ENCODE results near the gene NOP9. TPM values are rescaled to one million over a fixed set of nuclear protein-coding genes. Genes with fewer than 3 reads are reported as not detected.

The NOP9 gene
- total RNA-seq, 4 donors from 2014 or later: 17.0 to 24.9 (median 20.4) TPM

DNA sequence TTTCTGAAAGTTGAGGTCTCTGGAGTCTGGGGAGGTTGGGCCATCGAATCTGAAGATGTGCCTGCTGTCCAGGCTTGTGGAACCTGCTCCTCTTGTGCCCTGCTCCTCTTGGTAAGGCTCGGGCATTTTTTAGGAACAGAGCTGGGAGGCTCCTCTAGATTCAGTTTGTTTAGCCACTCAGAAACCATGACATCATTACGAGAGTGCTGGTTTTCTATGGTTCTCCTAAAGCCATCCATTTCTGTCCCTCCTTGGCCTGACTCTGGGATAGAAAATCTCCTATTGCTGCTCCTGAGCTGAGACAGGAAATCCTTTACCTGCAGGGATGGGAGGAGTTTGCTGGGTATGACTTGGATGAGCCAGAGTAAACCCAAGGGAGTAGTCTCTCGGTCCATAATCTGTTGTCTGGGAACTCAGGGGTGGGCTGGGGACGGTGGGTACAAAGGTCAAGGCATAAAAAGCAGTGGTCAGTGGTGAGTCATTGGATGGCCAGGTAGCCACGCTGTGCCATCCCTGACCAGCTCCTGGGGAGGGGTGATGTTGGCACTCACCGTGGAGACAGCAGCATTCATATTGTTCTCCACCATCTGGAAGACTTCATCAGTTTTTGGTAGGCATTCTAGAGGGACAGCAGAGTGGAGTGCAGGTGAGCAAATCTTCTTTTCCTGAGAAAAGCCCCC is 37.6 kb downstream of the NOP9 start:
- 72 to 92% methylated on average over 7 of the region's 7 CpGs for WGBS, 2 donors
- Histone ChIP-seq H3K27ac (no peak overlapping the region), H3K36me3 (no peaks in the 10 kb centered on the region), H3K4me3 (no peak overlapping the region), H3K27me3 (peaks cover 0 to 83% of the 10 kb centered on the region in 2 donors), H3K4me1 (peaks cover 0 to 50% (median 29%) of the 10 kb centered on the region in 4 donors), H3K9me3 (no peaks in the 10 kb centered on the region)
- no peak for TF ChIP-seq POLR2A (IDR thresholded peaks at IDR 0.05)
- no peak for TF ChIP-seq EP300 (IDR thresholded peaks at IDR 0.05)
- no peak for DNase-seq (ENCODE audit: low spot score in 2 of 2)

DNA sequence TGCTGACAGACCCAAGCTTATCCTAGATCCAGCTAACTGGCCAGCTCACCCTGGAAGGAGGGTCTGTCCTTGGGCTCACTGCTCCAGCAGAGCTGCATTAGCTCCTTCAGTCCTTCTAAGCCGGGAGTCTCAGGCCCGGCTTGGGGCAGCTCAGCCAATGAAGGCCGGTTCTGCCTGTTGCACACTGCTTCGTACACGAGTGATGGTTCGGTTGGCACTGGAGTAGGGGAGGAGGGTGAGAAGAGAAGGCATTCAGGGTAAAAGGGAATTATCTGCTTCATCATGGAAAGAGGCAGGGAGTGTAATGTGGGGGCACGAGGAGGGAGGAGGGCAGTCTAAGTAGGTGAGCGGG is 38.1 kb downstream of the NOP9 start:
- Histone ChIP-seq H3K36me3 (no peaks in the 10 kb centered on the region), H3K9me3 (no peaks in the 10 kb centered on the region), H3K27me3 (peaks cover 0 to 78% of the 10 kb centered on the region in 2 donors), H3K4me1 (peaks cover 0 to 45% (median 24%) of the 10 kb centered on the region in 4 donors), H3K4me3 (no peak overlapping the region), H3K27ac (no peak overlapping the region)
- TF ChIP-seq EP300 (IDR thresholded peaks at IDR 0.05) (no peak), POLR2A (IDR thresholded peaks at IDR 0.05) (no peak)
- TF ChIP-seq, protein P1, sequence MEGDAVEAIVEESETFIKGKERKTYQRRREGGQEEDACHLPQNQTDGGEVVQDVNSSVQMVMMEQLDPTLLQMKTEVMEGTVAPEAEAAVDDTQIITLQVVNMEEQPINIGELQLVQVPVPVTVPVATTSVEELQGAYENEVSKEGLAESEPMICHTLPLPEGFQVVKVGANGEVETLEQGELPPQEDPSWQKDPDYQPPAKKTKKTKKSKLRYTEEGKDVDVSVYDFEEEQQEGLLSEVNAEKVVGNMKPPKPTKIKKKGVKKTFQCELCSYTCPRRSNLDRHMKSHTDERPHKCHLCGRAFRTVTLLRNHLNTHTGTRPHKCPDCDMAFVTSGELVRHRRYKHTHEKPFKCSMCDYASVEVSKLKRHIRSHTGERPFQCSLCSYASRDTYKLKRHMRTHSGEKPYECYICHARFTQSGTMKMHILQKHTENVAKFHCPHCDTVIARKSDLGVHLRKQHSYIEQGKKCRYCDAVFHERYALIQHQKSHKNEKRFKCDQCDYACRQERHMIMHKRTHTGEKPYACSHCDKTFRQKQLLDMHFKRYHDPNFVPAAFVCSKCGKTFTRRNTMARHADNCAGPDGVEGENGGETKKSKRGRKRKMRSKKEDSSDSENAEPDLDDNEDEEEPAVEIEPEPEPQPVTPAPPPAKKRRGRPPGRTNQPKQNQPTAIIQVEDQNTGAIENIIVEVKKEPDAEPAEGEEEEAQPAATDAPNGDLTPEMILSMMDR (IDR thresholded peaks at IDR 0.05): no peak
- no peak for DNase-seq (ENCODE audit: low spot score in 2 of 2)
- 88 to 93% methylated on average over 8 of the region's 8 CpGs for whole genome bisulfite sequencing, 2 donors

DNA sequence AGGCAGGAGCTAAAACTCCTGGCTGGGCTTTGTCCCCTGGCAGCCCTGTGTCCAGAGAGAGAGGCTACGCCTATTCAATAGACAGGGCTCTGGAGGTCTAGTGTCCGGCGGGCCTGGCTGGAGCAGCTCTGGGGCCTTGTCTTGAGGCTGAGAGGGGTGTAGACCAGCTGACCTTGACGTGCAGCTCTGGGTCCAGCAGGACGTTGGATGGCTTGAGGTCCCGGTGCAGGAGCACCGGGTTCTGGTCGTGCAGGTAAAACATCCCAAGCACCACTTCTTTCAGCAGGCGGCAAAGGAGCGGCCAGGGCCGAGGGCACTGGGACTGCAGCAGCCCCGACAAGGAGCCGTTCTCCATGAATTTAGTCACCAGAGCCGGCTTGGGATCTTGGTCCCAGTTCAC is 39.2 kb downstream of the NOP9 start:
- Histone ChIP-seq H3K27me3 (peaks cover 0 to 68% of the 10 kb centered on the region in 2 donors), H3K4me3 (peak overlapping the region in 2 of 4 donors; percentile 48 to 51), H3K27ac (no peak overlapping the region), H3K4me1 (peaks cover 0 to 35% (median 14%) of the 10 kb centered on the region in 4 donors), H3K36me3 (no peaks in the 10 kb centered on the region), H3K9me3 (no peaks in the 10 kb centered on the region)
- no peak for TF ChIP-seq EP300 (IDR thresholded peaks at IDR 0.05)
- TF ChIP-seq, protein P1 (IDR thresholded peaks at IDR 0.05): no peak
- no peak for TF ChIP-seq POLR2A (IDR thresholded peaks at IDR 0.05)
- 79 to 80% methylated on average over 9 to 14 of the region's 14 CpGs for WGBS, 2 donors
- no peak for DNase-seq (ENCODE audit: low spot score in 2 of 2)

DNA sequence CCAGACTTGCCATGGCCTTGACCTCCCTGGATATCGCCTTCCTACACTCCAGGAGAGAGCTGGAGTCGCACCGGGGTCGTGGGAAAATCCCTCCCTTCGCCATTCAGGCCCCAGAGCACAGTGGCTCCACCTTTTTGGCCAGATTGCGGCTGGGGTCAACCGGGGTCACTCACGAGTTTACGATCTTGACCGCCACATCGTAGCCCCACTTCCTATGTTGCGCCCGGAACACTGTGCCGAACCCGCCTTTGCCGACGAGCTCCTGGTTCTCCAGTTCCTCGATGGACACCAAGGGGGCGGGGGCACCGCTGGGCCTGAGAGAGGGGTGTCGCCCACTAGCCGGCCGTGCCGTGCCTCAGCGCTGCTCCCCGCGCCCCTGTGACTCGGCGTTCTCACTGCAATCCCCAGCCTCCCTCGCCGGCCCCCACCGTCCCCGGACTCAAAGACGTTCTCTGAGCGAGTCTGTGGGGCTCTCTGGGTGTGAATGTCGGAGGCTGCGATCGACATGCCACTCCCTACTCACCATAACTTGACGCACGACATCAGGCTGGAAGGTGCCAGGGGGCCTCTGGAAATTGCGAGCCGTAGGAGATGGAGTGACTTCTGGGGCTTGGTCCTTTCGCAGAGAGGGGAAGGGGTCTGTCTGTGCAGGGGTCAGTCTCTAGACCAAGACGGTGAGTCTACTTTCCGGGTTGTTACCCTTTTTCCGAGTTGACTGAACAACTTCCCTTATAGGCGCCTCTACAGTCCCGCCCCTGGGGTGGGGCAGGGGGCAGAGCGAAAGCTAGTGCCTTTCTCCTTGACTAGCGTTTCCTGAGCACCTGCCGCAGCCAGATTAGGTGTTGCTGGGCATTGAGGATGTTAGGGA is 39.9 kb downstream of the NOP9 start, which contains the start of gene RIPK3:
RIPK3 (minus strand) TSS at position 708 of the 868 bp plus-strand sequence; CDS start at position 543, 165 bp downstream.
- Histone ChIP-seq H3K9me3 (no peaks in the 10 kb centered on the region), H3K27me3 (peaks cover 0 to 68% of the 10 kb centered on the region in 2 donors), H3K4me3 (peak within 1 kb of the TSS; percentile 21 to 51 (median 37)), H3K27ac (peak within 1 kb of the TSS in 2 of 4 donors; percentile 53 to 62), H3K36me3 (no peaks in the 10 kb centered on the region), H3K4me1 (peaks cover 0 to 28% (median 8%) of the 10 kb centered on the region in 4 donors)
- WGBS, 2 donors: 14 to 22% methylated on average over 32 to 45 of the region's 51 CpGs
- no peak for DNase-seq (ENCODE audit: low spot score in 2 of 2)
- no peak for TF ChIP-seq POLR2A (IDR thresholded peaks at IDR 0.05)
- TF ChIP-seq EP300 (IDR thresholded peaks at IDR 0.05): no peak
- TF ChIP-seq, protein P1 (IDR thresholded peaks at IDR 0.05): no peak

DNA sequence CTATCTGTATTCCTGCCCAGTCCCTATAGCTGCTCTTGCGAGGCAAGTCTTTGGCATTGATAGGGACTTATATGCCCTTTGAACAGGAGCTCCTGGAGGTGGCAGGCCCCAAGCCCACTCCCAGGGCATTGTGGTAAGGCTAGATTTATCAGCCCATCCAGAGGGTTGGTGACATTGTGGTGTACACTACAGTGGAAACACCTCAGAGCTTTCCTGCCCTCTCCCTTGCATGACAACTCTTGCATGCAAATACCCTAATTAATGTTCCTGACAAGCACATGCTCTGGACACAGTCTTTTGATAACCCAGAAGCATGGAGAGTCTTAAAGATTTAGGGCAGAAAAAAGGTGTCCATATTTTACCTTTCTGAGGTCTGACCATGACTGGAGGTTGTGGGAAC is 41.0 kb downstream of the NOP9 start:
- Histone ChIP-seq H3K4me3 (no peak overlapping the region), H3K27ac (no peak overlapping the region), H3K4me1 (peaks cover 0 to 19% (median 3%) of the 10 kb centered on the region in 4 donors), H3K9me3 (no peaks in the 10 kb centered on the region), H3K36me3 (no peaks in the 10 kb centered on the region), H3K27me3 (peaks cover 0 to 62% of the 10 kb centered on the region in 2 donors)
- TF ChIP-seq, protein P1 (IDR thresholded peaks at IDR 0.05): no peak
- TF ChIP-seq POLR2A (IDR thresholded peaks at IDR 0.05) (no peak), EP300 (IDR thresholded peaks at IDR 0.05) (no peak)
- DNase-seq (ENCODE audit: low spot score in 2 of 2): no peak
- 100% methylated on average over 1 of the region's 1 CpG; no CpG with 5 or more reads in 1 of the 2 donors for WGBS, 2 donors
